IPS-11a (cell line): Measurements from ENCODE around the gene CELA1.

ENCODE experiments used
- H3K4me3 ChIP-seq: one replicate; pipeline ENCODE4 v1.5.1; 2013; ENCODE audit warnings: low read depth, low read length, control low read depth

Gene CELA1

DNA sequence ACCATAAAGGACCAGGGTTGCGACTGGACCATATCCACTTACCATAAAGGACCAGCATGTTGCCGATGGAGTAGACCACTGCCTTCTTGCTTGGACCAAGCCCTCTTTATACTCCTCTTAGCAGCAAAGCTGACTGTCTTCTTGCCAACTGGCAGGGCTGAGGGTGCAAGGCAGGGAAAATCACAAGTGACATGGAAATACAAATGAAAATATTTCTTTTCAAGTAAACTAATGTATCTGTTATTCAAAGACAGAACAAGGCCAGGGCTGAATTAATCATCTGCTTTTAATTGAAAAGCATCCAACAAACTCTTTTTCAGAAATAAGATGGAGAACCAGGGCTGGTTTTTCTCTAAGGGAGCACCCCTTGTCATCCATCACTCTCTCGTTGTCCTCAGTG, at the start of gene CELA1:
TSS of gene CELA1 (minus strand) at position 99 of the 400 bp plus-strand sequence. CDS start at position 58, 41 bp downstream.
- H3K4me3 ChIP-seq: no peak within 1 kb of the TSS

DNA sequence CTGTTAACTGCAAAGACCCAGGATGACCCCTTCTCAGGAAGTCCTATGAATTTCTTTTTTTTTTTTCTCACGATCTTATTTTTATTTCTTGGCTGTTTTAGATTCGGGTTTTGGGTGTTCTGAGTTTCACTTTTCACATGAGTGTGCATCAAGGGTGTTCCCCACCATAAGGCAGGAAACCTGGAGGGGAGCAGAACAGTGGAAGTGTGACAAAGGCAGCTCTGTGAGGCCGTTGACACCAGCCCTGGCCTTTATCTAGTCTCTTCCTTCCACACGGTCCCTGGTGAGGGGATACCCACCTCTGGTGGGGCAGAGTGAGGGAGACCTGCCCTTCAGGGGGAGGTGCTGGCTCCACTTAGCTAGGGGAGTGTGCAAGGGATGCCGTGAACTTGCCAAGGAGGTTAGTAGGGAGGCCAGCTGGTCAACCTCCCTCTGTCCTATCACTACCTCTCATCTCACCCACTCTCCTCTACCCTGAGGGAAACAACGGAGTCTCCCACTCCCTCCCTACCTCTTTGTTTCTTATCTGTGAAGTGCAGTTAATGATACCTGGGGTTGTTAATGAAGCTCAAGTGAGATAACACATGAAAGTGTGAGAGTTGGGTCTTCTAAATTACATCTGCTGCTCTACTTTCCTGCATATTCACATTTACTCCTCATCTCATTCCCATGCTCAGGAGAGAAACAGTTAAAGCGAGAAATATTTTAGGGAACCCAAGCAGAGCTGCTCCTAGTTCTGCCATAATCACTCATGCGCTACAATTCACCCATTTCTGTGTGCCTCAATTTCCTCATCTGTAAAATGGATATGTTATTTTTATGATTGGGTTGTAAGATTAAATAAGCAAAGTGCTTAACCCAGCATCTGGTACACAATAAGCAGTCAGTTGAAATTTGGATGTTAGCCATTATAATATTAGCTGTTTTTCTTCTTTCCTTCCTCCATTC, 49.1 kb upstream of the CELA1 start:
- no peak overlapping the region for H3K4me3 ChIP-seq

DNA sequence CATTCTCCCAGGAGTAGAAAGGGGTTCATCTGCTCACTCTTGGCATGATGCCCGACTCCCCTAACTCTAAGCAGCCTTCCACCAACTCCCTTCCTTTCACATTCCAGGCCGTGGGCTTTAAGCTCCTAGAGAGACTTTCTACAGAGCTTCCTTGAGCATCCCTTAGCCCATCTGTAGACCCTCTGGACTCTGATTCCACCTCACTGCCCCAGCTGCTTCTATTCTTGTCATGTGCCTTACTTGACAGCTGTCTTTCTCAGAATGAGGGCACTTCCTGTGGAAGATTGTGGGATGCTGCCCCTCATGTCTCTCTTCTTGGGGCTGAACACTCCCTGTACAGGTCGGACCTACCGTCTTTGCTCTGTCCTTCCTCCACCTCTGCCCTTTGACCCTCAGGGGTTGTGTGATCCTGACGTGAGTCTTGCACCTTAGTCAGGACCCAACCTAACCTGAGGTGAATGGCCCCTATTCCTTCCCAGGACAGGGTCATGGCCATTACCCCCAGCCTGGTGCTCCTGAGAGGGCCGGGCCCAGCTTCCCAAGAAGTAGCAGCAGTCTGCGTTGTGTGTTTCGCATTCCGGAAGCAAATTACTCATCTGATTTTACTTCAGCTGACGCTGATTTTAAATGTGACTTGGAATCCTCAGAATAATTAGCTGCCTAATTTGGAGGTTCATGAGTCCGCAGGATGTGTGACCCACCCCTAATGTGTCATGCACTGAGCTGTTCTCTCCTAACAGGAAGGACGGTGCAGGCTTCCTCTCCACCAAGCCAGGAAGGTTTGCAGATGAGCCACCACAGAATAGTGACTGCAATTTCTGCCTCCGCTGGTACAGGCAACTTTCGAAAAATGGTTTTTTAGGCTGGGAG, 47.4 kb upstream of the CELA1 start:
- H3K4me3 ChIP-seq: no peak overlapping the region

GRCh38 chr12:51392556-51393237, 46.2 kb upstream of the CELA1 start:
- H3K4me3 ChIP-seq: peak overlapping the region; percentile 80

GRCh38 chr12:51391283-51392123, 45.0 kb upstream of the CELA1 start, which contains the start of gene GALNT6:
TSS of gene GALNT6 (minus strand) at chr12:51391406. CDS start at chr12:51379781, 11,625 bp downstream.
- peak within 1 kb of the TSS; percentile 80 for H3K4me3 ChIP-seq

GRCh38 chr12:51390891-51391282, 44.4 kb upstream of the CELA1 start:
- peak overlapping the region; percentile 80 for H3K4me3 ChIP-seq

DNA sequence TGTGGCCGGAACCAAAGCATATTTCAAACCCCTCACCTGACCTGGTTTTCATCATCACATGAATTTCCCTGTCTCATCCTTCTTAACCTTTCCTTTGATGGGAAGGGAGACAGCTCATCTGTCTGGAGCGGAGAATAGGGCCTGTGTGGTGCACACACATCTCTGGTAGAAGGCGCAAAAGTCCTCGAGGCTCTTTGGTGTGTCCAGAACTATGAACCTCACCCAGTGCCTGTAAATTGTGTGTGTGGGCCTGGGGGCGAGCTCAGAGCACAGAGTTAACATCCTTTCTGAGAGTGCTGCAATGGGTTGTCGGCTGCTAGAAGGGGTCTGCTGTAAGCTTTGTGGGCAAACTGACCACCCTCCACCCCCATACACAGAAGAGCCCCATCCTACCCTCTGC, 44.0 kb upstream of the CELA1 start:
- H3K4me3 ChIP-seq: peak overlapping the region; percentile 80

DNA sequence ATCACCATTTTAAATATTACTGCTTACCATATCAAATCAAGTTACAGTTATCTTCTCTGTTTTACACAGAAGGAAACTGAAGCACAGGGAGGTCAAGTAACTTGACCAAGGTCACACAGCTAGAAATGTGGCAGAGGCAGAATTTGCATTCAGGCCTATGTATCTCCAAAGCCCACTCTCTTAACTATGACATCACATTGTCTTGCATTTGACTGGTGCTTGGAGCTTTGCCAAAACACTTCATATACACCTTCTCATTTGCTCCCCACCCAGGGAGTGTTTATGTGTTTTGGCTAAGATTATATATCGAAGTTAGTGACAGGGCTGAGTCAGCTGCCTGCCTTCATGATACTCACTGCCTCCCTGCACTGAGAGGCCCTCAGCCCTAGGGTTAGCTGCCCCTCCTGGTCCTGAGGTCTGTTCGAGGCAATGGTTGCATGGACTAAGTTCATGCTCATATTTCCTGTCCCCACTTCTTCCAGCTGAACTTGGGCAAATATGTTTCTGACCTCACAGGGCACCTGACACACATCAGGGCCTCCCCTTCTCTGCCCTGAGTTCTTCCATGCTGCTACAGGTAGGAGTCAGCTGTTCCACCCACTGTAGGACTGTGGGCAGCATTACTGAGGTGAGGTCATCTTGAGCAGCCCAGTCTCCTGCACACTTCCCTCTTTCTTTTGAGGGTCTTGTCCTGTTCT, 43.0 kb upstream of the CELA1 start:
- no peak overlapping the region for H3K4me3 ChIP-seq

DNA sequence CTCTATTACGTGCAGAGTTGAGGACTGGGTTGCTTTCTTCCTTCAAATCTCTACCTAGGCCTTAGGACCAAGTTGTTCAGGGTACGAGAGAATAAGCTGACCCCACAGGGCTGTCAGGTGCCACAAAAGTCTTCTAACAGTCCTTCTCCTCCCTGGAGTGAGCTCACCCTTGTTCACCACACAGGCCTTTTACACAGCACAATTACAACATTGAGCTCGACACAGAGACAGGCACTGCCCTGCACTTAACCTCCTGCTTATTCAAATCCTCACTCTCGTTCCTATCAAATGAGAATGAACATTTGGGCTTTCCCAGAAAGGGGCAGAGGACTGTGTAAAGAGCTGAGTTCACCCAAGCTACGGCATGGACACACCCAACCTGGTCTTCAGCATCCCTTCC, 42.4 kb upstream of the CELA1 start:
- no peak overlapping the region for H3K4me3 ChIP-seq

DNA sequence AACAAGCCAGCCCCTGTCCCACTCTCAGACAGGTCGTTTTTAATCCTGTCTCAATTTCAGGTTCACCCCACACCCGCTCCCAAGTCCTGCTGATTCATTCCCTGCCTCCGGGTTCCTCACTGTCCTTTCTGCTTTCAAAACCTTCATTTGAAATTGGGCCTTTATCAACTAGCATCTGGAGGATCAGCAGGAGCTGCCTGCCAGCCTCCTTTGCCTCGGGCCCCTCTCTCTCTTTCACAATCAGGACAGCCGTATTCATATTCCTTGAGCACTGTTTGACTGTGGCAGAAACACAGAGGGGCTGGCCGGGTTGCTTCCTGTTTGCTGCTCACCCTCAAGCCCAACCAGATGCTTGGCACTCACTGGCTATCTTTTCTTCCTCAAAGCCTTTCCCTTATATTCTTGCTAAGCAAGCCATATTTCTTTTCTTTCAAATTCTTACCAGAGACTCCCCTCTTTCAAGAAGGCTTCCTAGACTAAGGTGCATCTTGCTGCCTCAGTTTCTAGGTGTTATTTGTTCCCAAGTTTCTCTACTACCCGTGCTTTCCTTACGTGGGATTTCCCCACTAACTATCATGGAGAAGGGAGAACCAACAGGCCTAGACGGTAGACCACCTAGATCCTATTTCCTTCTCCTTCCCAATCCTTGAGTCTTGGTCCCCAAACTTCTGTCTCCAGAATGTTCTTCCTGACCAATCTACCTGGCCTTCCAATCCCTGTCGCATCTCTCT, 41.8 kb upstream of the CELA1 start:
- no peak overlapping the region for H3K4me3 ChIP-seq

GRCh38 chr12:51386351-51386750, 39.9 kb upstream of the CELA1 start:
- no peak overlapping the region for H3K4me3 ChIP-seq

GRCh38 chr12:51383269-51383905, 36.9 kb upstream of the CELA1 start:
- no peak overlapping the region for H3K4me3 ChIP-seq

GRCh38 chr12:51382173-51382572, 35.7 kb upstream of the CELA1 start:
- H3K4me3 ChIP-seq: no peak overlapping the region

DNA sequence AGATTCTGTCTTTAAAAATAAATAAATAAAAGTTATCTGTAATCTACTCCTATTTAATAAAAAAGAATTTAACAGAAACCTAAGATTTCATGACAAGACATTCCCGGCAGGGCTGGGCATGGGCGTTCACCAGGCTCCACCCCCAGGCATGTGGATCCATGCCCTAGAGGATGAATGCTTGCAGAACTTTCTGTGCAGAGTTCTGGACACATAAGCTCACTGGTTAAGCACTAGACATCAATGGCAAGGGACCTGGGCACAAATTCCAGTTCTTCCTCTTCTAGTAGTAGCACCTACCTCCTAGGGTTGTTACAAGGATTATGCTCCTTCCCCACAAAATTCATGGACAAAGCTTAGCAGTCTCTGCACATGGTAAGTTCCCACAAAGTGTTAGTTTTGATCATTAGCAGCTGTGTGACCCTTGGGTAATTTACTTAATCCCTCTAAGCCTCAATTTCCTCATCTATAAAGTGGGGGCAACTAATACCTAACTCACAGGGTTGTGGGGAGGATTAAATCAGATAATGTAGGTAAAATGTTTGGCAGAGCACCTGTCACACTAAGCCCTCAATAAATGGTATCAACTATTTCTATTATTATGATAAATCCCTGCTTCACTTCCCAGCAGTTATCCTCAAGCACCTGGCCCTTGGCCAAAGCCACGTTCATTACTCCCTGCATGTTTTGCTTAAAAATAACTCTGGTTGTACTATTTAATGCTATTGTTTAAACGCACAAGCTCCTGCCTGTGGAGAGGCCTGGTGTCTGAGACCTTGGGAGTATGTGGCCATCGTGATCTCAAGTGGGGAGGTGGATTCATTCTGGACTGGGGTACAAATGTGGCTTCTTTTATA, 35.0 kb upstream of the CELA1 start:
- H3K4me3 ChIP-seq: no peak overlapping the region

- H3K4me3 ChIP-seq: no peak overlapping the region
Observed at GRCh38 chr12:51379571-51379970, 33.1 kb upstream of the CELA1 start.

DNA sequence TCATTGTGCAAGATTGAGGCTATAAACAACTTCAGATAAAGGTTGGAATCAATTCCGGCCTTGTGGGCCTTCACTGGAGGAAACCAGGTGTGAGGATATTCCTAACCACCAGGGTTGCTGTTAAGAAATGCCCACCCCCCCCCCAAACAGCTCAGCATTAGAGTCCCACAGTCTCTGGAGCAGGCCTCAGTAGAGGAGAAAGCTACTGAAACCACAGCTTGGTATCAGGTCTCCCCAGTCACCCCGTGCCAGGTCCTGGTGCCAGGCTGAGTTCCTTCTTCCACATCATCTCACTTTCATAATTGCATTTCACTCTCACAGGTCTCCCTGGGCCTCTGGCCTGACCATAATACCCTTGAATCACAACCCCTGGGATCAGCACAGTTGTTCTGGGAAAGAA, 32.3 kb upstream of the CELA1 start:
- no peak overlapping the region for H3K4me3 ChIP-seq
